GM19395 (cell line): ENCODE data around the gene PTGIS.

Experiments used
- ATAC-seq: cut with Tn5 transposase; IDR thresholded peaks from one replicate; pipeline ENCODE4 v1.9.1; 2021; ENCODE audit warnings: mild to moderate bottlenecking, moderate library complexity; ENCODE audit not compliant: unreplicated experiment

The PTGIS gene

DNA sequence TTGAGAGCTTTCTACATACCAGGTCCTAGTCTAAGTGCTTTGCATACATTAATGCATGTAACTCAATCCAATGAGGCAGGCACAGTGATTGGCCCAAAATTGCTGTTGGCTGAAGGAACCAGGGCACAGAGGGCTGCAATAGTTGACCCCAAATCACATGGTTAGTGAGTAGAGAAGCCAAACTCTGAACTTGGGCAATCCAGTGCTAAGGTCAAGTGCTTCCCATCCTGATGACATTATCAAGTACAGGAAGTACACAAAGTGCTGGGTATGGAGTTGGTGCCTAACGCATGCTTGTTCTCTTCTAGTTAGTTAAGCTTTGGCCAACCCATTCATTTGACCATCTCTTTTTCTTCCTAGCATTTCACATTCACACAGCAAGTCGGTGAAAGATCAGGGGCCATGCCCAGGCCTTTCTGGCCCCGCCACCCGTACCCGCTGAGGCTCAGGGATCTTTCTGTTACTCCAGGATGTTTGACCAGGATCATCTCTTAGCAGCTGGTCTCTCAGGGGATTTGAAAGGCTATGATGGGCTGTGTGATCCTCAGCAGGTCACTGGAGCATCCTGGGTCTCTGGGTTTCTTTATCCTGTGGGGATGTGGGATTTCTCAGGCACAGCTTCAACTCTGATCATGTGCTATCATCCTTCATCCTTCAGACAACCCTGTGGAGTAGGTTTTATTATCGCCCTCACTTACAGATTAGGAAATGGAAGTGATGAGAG, 92.5 kb downstream of the PTGIS start:
- no peak for ATAC-seq

- ATAC-seq = no peak
These were observed 96.5 kb downstream of the PTGIS start for GRCh38 chr20:49471397-49471796.

DNA sequence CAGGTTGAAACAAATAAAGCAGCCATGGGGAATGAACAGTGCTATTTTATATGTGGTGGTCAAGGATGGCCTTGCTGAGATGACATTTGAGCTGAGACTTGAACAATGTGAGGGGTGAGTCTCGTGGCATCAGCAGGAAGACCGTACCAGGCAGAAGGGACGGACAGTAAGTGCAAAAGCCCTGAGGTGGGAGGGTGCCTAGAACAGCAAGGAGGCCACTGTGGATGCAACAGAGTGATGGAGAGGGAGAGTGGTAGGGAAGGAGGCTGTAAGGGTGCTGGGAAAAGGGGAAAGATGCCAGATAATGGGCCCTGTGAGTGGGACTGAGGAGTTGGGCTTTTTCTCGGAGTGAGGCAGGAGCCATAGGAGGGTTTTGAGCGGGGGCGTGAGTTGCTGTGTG, 97.0 kb downstream of the PTGIS start:
- ATAC-seq = no peak

DNA sequence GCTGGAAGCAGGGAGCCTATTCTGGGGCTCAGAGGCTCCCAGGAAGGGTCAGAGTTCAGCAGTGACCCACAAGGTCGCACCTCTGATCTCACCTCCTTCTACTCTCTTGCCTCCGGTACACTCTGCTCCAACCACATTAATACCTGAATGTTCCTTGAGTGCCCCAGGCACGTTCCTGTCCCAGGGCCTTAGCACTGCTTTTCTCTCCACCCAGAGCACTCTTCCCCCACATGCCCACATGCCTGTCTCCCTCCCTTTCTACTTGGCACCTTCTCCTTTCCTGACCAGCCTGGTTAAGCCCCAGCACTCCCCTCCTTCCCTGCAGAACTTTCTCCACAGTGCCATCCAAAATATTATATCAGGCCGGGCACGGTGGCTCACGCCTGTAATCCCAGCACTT, 98.9 kb downstream of the PTGIS start:
- ATAC-seq = no peak

- ATAC-seq = no peak
These were observed 99.5 kb downstream of the PTGIS start for GRCh38 chr20:49468412-49468811.

DNA sequence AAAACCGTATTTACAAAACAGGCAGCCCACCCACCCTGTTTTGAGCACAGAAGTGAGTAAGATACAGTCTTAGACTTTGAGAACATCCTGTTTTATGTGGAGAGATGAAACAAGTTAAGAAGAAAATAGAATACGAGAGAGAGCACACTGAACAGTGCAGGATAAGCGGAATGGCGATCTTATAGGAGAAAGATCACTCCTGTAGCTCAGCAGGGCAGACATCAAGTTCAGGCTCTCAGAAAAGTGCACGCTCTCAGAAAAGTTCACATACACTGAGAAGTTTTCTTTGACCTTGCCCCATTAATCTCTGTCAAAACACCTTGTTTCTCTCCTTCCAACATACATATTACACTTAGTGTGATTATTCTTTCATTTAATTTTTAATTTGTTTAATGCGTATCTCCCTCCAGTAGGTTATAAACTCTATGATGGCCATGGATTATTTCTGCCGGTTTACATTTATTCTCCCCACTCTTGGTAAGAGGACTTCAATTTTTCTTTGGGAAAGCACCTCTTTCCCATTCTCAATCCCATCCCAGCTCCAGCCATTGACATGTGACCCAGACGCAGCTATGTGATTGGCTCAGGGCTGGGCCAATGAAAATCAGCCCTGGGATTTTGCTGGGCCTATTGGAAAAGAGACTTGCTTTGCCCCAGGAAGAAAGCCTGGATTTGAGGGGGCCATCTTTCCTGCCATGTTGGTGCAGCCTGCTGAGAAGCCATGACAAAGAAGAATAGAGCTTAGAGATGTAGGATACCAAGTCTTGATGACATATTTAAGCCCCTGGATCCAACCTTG, 101.6 kb downstream of the PTGIS start:
- ATAC-seq = no peak

- ATAC-seq = no peak
These were observed 103.4 kb downstream of the PTGIS start for GRCh38 chr20:49464556-49464955.

GRCh38 chr20:49462626-49463025, 105.3 kb downstream of the PTGIS start:
- no peak for ATAC-seq

GRCh38 chr20:49461894-49462620, 105.9 kb downstream of the PTGIS start:
- ATAC-seq = no peak

- ATAC-seq = no peak
These were observed 107.0 kb downstream of the PTGIS start for GRCh38 chr20:49460916-49461315.

DNA sequence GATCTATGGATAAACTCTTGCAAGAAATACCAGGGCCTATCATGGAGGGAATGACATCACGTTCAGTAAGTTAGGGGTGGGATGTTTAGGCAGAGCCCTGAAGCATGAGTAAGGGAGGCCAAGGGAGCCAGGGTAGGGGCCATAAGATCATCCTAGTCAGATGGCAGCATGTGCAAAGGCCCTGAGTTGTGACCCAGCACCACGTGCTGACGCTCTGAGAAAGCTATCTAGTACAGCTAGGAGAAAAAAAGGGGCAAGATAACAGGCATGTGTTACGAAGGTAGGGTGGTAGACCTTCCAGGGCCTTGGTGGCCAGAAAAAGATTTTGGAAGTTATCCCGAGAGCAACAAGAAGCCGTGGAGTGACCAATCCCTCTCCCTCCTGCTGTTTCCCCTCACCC, 107.8 kb downstream of the PTGIS start:
- ATAC-seq = no peak

- no peak for ATAC-seq
These were observed 108.3 kb downstream of the PTGIS start for GRCh38 chr20:49459684-49460083.

- ATAC-seq = no peak
These were observed 110.5 kb downstream of the PTGIS start for GRCh38 chr20:49457444-49457843.

DNA sequence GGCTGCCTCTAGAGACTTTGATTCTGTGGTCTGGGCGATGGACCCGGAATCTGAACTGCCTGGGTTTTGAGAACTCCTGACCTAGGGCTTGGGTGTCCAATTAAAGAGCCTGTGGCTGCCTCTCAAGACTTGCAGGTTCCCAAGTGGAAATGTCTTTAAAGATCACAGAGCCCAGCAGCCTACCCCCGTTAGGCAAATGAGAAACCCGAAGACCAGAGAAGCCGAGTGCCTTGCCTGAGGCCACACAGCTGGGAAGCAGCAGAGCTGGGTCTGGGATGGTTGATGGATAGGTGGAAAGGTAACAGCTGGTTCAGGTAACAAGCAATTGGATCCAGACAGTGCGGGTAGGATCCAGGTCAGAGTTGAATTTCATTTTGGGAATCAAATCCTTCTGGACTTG, 111.3 kb downstream of the PTGIS start:
- no peak for ATAC-seq

GRCh38 chr20:49455691-49456090, 112.2 kb downstream of the PTGIS start:
- no peak for ATAC-seq
